Astrocyte (in vitro differentiated cells and primary cell): Measurements from ENCODE around the gene CPAMD8.
"Not testable (repeated sequence)": the region's sequence is repeated elsewhere in the genome, so short reads cannot be mapped to it uniquely, and the experiment has no call there.

ENCODE experiments used
- EZH2 ChIP-seq: IDR thresholded peaks from 2 replicates; pipeline ENCODE4 v1.6.1; 2012; ENCODE audit warnings: mild to moderate bottlenecking, low read length, inconsistent platforms; ENCODE audit not compliant: insufficient read depth
- TF ChIP-seq, protein P1 (sequence below): IDR thresholded peaks from 2 replicates; pipeline ENCODE4 v1.5.1; 2011; ENCODE audit warnings: low read depth, mild to moderate bottlenecking, inconsistent platforms, low read length, moderate library complexity; ENCODE audit not compliant: insufficient read depth

DNA sequence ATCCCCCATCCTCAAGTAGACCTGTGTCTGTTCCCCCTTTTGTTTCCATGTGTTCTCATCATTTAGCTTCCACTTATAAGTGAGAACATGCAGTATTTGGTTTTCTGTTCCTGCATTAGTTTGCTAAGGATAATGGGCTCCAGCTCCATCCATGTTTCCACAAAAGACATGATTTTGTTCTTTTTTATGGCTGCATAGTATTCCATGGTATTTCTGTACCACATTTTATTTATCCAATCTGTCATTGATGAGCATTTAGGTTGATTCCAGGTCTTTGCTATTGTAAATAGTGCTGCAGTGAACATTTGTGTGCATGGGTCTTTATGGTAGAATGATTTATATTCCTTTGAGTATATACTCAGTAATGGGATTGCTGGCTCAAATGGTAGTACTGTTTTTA, 68.3 kb downstream of the CPAMD8 start:
- TF ChIP-seq, protein P1, sequence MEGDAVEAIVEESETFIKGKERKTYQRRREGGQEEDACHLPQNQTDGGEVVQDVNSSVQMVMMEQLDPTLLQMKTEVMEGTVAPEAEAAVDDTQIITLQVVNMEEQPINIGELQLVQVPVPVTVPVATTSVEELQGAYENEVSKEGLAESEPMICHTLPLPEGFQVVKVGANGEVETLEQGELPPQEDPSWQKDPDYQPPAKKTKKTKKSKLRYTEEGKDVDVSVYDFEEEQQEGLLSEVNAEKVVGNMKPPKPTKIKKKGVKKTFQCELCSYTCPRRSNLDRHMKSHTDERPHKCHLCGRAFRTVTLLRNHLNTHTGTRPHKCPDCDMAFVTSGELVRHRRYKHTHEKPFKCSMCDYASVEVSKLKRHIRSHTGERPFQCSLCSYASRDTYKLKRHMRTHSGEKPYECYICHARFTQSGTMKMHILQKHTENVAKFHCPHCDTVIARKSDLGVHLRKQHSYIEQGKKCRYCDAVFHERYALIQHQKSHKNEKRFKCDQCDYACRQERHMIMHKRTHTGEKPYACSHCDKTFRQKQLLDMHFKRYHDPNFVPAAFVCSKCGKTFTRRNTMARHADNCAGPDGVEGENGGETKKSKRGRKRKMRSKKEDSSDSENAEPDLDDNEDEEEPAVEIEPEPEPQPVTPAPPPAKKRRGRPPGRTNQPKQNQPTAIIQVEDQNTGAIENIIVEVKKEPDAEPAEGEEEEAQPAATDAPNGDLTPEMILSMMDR: not testable (repeated sequence)
- TF ChIP-seq EZH2: not testable (repeated sequence)
